NCI-H774 (cell line): ENCODE measurements around the gene ATOH8.

Source experiments
- DNase-seq: peaks from one replicate; lab custom pipeline; 2025; lab: John Stamatoyannopoulos, UW

ATOH8 gene

DNA sequence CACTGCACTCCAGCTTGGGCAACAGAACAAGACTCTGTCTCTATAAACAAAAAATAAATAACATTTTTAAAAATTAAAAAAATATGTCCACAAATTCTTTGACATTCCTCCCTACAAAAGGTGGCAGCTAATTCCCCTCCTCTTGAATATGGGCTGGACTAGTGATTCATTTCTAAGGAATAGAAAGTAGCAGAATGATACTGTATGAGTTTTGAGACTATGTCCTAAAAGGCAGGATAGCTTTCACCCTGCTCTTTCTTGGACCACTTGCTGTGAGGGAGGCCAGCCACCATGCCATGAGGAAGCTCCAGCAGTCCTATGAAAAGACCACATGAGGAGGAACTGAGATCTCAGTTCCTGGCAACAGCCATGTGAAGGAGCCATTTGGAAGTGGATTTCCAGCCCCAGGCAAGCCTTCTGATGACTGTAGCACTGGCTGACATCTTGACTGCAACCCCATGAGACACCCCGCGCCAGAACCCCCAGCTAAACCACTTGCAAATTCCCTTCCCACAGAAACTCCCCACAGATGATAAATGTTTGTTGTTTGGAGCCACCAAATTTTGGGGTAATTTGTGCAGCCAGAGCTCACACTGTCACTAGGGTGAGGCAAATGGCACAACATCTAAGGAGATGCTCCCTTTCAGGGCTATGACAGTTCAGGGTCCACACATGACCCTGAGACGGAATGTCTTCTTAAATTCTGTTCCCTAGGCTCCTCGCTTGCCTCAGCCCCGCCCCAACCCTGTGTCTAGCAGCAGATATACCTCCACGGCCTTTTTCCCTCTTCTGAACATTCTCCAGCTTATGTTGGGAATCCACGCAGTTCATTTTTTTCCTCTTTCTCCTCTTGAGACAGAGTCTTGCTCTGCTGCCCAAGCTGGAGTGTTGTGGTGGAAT lies 17.1 kb upstream of the ATOH8 start:
- DNase-seq = no peak

DNA sequence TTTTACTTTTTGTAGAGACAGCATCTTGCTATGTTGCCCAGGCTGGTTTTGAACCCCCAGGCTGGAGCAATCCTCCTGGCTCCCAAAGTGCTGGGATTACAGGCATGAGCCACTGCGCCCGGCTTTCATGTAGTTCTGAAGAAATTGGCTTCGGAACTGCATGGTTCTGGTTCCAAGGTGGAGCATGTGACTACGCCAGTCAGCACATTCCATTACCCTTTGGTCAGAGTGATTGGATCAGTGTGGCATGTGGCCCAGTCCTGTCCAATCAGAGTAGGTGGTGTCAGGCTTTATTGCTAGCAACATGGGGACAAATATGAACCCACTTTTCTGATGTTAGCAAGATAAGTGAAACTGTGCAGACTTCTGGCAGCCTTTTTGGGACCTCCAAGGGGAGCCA lies 16.3 kb upstream of the ATOH8 start:
- no peak for DNase-seq

DNA sequence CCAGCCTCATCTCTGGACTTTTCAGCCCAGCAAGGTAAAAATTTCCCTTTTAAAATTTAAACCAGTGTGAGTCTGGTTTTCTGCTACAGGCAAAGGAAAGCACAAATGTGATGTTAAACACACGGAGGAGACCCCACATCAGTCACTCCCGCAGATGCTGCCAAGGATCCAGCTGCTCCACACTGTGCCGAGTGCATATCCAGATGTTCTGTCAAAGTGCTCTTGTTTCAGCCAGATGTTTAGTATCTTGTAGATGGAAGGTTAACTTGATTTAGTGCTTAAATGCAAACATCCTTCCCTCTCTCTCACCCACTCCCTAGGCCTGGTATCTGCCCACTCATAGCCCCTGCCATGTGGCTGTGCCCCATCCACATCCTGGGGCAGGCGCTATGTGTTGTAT lies 15.8 kb upstream of the ATOH8 start:
- DNase-seq = no peak

DNA sequence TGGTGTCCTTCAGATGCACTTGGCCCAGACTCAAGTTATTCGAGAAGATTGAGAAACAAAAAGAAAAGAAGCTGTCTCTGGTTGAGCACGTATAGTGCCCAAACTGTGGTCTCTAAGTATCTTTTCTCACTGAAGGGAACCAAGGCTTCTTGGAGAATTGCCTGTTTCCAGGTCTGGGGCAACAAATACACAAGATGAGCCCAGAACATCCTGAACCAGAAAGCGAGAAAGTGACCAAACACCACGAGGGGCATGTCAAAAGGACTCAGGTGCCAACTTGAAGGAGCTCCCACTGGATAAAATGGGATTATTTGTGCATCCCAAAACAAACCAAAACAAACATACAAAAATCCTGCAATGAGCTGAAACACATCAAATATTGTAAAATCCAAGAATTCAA lies 13.6 kb upstream of the ATOH8 start:
- no peak for DNase-seq

DNA sequence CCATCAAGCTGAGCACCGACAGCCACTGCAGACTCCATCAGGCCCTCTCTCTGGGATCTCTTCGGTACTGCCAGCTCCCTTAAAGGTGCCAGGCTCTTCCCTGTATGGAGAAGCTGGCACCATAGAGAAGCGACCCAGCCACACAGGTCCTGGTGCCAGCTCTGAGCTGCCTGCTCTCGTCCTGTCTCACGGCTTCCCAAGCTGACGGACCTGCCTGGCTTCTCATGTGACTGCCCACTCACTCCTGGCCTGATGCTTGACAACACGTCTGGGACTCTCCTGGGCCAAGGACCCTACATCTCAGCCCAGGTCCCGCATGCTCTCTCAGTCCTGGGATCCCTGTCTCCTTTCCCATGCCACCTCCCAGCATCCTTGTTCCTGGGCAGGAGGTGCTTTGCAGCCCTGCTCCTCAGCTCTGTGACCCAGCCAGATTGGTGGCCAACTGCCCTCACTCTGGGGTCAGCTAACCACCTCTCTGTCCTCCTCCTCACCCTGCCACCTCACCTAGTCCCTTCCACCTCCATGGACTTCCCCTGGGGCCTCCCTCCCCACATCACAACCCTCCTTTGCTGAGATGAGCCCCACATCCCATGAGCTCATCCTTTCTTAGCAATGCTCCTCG lies 12.5 kb upstream of the ATOH8 start:
- DNase-seq = no peak

DNA sequence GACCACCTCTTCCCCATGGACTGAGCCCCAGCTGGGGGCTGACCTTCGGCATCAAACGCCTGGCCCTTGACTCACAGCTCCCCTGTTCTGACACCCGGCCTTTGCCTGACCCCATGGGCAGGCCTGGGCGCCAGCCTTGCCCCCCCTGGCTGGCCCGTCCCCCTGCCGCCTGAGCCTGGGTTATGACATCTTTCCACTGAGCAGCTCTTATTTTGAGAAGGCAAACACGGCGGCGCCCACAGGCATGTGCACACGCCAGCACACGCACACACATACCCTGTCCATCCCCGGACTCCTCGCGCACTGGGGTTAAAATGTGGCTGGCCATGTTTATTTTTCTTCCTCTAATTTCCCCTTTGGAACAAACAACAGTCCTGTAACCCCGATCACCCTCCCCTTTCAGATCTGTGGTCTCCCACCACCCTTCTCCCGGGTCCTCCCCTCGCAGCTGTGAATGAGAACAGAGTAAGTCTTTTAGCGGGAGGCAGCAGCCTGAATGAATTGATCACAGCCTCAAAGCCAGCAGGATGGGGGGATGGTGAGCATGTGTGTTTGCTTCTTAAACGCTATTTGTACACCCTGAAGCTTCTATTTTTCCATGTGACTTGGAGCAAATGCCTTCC lies 11.8 kb upstream of the ATOH8 start:
- no peak for DNase-seq

DNA sequence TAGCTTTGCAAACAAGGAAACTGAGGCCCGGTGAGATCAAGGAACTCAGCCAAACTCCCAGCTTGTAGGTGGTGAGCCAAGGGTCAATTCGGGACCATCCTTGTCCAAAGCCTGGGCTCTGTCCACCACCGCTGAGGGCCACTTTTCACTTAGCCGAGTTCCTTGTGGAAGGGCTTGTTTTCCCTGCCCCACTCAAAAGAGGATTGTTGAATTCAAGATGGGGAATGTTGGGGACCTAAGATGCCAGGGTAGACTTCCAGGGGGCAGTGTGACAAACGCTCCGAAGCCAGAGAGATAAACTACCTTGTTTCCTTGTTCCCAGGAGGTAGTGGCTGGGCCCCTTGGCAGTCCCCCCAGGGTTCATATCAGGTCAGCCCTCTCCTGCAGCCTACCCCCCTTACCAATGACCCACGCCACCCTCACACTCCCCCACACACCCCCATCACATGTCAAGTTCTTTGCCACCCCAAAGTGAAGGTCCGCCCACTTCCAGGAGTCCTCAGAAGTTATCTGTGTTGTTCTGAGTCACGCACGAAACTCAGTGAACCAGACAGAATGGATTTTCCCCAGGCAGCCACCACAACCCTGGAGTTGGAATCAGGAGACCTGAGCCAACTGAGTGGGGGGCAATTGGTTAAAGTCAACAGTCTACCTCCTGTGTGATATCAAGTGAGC lies 10.3 kb upstream of the ATOH8 start:
- DNase-seq = no peak

DNA sequence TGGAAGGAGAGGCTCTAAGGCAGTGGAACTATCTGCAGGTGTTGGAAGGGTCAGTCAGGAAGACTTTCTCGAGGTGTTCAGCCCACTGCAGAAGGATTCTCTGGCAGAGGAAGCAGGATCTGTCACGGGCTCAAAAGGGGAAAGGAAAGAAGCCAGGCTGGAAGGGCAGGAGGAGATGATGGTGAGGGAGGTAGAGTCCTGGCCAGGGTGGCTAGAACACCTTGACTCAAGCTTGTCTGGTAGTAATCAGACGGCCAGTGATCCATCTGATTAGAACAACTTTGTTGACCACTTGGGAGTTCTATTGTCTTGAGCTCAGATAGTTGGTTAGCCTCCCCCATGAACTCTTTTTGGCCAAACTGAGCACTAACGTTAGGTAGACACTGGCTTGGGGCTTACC lies 9.7 kb upstream of the ATOH8 start:
- DNase-seq = no peak

DNA sequence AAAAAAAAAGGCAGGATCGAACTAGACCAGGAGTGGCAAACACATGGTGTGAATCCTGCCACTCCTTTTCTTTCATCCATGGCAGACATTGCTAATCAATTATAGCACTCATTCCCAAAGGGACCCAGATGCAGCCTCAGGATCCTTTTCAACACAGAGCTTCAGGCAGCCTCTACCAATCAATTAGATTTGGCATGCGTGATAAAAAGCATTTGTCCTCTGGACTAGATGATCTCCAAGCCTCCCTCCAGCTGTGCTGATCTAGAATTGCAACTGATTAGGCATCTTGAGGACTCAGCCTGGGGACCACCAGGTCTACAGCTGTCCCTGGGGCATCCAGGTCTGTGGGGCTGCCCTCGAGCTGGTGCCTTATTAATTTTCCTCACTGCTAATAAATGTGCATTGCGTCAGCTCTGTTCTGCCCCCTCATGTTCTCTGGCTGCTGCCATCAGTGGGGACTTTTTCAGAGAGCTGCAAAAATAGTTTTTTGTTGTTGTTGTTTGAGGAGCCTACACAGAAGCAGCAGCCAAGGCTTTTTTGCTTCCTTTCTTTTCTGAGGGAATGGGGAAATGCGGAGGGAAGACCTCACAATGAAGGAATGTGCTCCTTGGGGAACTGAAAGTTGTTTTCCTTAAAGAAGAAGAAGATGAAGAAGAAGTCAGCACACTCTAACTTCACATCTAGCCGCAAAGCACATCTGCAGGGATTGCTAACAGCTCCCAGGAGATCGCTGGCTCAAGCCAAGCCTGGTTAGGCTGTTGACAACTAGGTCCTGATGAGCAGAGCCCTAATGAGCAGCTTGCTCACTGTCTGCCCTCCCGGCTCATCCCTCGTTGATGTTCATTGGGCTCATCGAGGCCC lies 8.8 kb upstream of the ATOH8 start:
- no peak for DNase-seq

DNA sequence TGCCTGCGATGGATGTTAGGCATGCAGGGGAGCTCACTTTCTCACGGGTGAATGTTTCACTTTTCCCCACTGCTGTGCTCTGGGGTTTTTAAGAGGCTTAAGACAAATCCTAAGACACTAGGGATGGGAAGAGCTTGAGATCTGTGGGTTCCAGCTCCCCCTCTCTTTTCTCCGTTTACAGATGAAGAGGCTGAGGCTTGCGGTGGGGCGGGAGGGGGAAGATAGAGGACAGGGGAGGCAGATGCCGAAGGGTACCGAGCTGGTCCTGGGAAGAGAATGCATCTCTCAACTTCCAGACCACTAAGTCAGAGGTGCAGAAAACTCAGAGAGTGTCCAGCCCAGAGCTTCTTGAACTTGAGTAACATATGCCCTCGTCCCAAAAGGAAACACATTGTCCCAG lies 8.2 kb upstream of the ATOH8 start:
- no peak for DNase-seq

DNA sequence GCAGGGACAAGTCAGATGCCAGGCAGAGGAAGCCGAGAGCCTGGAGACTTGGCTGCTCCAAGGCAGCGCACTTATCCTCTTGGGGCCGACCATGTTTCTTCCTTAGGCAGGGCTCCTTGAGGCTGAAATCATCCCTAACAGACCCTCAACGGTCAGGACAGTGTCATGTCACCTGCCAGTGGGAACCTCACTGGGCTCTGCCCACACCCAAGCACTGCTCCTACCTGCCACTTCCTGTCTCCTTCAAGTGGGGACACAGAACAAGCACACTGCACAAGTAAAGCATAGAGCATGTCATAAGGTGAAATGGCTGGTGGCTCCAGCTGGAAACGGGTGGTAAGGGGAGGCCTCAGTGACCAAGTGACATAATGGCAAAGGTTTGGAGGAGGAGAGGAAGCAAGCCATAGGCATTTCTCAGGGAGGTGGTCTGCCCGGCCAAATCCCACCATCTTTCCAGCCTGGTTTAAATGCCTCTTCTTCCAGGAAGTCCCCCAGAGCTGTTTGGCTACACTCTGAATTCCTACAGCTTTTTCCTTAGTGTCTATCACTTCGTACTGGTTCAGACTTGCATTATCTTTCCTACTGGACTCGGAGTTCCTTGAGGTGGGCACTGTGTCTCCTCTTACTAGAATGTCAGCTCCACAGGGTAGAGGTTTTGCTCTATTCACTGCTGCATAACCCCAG lies 7.3 kb upstream of the ATOH8 start:
- no peak for DNase-seq

DNA sequence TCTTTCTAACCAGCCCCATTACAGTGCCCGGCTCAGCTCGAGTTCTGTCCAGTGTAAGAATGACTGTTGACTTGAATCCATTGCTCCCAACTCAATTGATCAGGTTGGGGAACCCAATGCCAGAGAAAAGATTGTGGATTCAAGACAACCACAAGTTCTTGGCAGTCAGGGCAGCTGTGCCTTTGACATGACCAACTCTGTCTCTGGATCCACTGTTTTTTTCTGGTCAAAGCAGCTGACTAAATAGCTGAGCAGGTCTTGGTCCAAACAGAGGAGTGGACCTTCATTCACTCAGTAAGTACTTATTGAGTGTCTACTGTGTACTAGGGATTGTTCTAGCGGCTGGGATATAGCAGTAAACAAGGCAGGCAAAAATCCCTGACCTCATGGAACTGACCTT lies 6.3 kb upstream of the ATOH8 start:
- no peak for DNase-seq

DNA sequence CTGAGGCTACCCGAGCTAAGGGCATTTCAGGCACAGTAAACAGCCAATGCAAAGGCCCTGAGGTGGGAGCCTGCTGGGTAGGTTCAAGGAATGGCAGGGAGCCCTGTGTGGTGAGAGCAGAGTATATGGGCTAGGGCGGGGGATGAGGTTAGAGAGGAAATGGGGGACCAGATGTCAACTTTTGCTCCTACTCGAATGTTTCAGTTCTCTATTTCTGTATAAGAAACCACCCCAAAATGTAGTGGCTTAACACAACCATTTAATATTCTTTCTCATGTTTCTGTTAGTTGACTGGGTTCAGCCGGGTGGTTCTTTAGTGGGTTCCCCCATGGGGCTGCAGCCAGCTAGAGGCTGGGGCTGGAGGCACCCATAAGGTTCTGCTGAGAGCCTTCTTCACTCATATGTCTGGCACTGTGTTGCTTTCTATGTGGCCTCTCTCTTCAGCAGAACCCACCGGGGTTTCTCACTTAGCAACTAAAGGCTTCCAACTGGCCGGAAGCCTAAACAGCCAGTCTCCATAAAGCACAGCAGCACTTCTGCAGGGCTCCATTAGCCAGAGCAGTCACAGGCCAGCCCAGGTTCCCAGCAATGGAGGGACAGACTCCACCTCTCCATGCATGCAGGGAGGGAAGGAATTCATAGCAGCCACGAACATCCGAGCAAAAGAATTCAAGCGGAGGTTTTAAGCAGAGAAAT lies 5.6 kb upstream of the ATOH8 start:
- DNase-seq = no peak

DNA sequence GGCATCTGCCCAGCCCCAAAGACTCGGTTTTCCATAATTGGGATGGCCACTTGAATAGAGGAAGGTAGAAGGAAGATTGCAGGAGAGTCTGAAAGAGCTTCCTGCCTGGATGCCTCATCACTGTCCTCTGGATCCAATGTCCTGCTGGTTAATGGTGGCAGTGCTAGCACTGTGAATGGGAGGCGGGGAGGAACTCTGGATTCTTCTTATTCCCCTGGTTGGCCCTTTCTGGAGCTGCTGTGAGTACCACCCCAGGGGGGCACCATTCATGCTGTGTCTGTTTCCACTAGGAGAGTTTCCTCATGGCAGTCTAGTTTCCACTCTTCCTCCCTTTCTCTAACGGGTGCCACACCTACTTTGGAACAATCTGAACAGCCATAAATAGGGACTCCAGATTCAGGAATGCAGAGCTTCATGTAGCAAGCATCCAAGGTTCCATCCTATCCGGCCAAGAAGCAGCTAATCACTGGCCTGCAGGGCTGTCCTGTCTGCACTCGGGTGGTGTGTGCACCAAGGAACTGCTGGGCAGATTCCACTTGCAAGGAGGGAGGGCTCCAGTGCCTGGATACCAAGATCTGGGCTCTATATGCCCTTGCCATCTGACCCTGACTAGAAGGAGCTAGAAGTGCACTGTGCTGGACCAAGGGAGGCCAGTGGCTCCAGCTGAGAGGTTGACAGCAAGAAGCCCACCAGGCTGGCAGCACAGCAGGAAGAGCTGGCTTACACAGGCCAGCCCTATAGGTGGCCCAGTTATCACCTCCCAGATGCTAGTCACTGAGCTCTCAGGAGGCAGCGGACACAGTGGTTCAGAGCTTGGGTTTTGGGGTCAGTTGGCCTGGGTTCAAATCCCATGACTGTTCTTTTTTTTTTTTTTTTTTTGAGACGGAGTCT lies 4.6 kb upstream of the ATOH8 start:
- no peak for DNase-seq

DNA sequence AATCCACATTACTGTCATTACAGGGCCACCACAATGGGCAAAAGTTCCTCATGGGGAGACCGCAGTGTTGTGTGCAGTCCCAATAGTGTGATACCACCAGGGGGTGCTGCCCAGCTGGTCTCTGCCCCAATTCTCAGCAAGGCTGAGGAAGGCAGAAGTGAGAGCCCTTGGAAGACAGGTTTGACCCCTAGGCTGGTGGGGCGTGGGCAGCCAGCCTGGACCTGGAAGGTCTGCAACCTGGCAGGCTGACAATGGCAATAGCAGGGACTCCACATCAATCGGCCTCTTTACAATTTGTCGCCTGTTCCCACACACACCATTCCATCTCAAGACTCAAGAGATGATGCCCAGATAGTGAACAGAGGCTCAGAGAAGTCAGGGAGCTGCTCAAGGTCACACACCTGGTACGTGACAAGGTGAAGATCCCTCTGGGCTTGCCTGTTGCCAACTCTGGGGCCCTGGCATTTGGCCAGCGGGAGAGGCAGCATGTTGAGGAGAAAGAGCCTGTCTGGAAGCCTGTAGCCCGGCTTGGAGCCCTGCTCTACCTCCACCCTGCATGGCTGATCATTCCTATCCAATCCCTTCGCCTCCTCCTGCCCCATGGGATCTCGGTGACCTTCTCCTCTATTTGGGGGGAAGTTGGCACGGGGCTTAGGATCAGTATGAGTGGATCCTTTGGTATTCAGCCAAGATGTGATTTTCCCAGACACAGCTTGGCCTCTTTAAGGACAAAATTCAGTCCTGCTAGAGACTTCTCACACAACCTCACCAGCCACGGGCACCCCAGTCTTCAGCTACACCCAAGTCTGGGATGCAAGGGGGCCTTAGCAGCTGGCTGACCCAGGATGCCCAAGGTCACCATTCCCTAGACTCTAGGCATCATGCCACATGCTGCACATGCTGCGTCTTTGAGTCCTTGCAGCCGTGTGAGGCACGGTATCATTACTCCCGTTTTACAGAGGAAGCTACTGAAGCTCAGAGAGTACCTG lies 2.9 kb upstream of the ATOH8 start:
- no peak for DNase-seq

DNA sequence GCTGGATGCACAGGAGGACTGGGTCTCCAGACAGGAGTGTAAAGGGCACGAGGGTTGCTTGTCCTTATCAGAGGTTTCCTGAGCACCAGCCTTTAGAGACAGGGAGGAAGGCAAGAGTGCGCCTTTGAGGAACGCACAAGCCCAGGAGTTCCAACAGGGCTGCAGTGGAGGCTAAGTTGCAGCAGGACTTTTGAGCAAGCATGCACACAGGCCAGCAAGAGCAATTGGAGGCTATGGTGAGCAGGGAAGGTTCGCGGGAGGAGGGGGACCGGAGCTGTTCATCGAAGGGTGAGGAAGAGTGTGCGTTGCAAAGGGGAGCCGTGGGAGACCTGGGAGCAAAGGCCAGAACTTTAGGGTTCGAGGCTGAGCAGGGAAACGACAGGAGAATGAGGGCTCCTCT lies 2.2 kb upstream of the ATOH8 start:
- DNase-seq = no peak

DNA sequence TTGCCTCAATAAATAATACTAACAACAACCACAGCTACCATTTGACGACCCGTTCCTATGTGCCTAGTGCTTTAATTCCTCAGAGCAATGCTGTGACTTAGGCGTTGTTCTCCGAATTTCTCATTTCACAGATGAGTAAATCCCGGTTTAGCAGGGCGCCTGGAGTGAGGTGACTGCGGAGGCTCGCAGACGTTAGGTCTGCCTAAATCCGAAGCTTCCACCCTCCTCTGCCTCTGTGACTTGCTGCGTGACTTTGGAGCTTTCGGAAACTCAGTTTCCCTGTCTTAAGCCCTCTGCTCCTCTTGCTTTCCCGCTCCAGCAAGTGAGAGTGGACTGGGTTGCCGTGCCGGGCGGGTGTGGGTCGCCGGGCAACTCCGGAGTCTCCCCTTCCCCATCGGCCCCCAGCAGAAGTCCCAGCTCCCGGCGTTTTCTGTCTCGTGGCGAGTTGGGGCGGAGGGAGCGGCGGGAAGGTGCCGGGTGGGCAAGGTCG lies 711 bp upstream of the ATOH8 start:
- no peak for DNase-seq
